Activated B cell treated with CpG ODN at 0.5 μM for 24 hours (primary cell): ENCODE data around the gene OR56B1. TPM values are rescaled to one million over a fixed set of nuclear protein-coding genes. Genes with fewer than 3 reads are reported as not detected.

Experiments used
- ATAC-seq: fragments of 200-7000 bp; cut with Tn5 transposase; one replicate; pipeline ENCODE4 v1.10.0; 2021; ENCODE audit warnings: low read depth, mild to moderate bottlenecking, moderate library complexity
- CTCF ChIA-PET: fragments of 350-600 bp; sonication (Branson Sonifier 250); formaldehyde crosslinking; loops from one replicate; lab custom pipeline; 2021; ENCODE audit warnings: antibody characterized with exemption; lab: Charles Lee
- POLR2A ChIA-PET: fragments of 350-600 bp; sonication (Branson Sonifier 250); formaldehyde crosslinking; loops from one replicate; lab custom pipeline; 2021; ENCODE audit warnings: antibody characterized with exemption; lab: Charles Lee
- DNase-seq: peaks from one replicate; pipeline ENCODE4 v3.0.0; 2022
- H3K27ac Mint-ChIP-seq: one replicate; pipeline ENCODE4 v1.8.0; 2020; ENCODE audit warnings: mixed read lengths
- H3K27me3 Mint-ChIP-seq: one replicate; pipeline ENCODE4 v1.8.0; 2021; ENCODE audit warnings: mixed read lengths
- H3K36me3 Mint-ChIP-seq: one replicate; pipeline ENCODE4 v1.8.0; 2021; ENCODE audit warnings: low read depth, mixed read lengths
- H3K4me1 Mint-ChIP-seq: one replicate; pipeline ENCODE4 v1.8.0; 2021; ENCODE audit warnings: mixed read lengths
- H3K4me3 Mint-ChIP-seq: one replicate; pipeline ENCODE4 v1.8.0; 2020; ENCODE audit warnings: mild to moderate bottlenecking, mixed read lengths
- H3K9me3 Mint-ChIP-seq: one replicate; pipeline ENCODE4 v1.8.0; 2020; ENCODE audit warnings: mixed read lengths
- CTCF ChIP-seq: fragments of 200-600 bp; IDR thresholded peaks from one replicate; pipeline ENCODE4 v1.8.0; 2022; ENCODE audit warnings: antibody characterized with exemption, mild to moderate bottlenecking
- intact Hi-C: fragments of 100-400 bp; cut with micrococcal nuclease; formaldehyde crosslinking; loops from one replicate; pipeline ENCODE4 v1.15.1; 2024
- total RNA-seq: library from RNA; stranded (reverse); gene quantifications from 2 replicates; pipeline ENCODE4 v1.2.3, GENCODE V29; 2022

Gene OR56B1
- total RNA-seq, 1 donor from 2014 or later, result 0.84 TPM

GRCh38 chr11:5737670-5738392 is 1.6 kb downstream of the OR56B1 start:
- DNase-seq (no peak), ATAC-seq (no peak)
- peaks cover 7% of the 10 kb centered on the region for H3K27me3 Mint-ChIP-seq
- POLR2A ChIA-PET, result no interaction called here
- CTCF ChIA-PET, result no interaction called here
- no peak overlapping the region for H3K4me3 Mint-ChIP-seq
- intact Hi-C loops, result no loop called here
- H3K9me3 Mint-ChIP-seq, result peaks cover 15% of the 10 kb centered on the region
- no peak overlapping the region for H3K27ac Mint-ChIP-seq
- H3K36me3 Mint-ChIP-seq, result peaks cover 24% of the 10 kb centered on the region
- TF ChIP-seq CTCF, result no peak
- no peaks in the 10 kb centered on the region for H3K4me1 Mint-ChIP-seq

DNA sequence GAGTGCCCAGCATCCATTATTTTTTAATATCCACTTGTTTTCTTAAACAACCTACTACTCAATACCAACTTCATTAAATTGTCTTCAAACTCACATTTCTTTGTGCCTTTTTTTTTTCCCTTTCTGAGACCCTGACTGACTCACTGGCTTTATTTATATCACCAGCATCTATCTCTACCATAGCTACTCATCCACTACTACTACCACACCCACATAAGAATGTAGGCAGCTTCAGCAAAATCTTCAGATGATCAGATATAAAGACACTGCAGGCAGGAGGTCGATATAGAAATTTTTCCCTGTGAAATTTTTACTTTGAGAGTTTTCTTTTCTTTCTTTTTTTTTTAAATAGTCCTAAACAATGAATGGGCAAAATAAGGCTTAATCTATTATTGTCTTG is 2.2 kb downstream of the OR56B1 start:
- intact Hi-C loops, result no loop called here
- POLR2A ChIA-PET, result no interaction called here
- H3K9me3 Mint-ChIP-seq, result peaks cover 15% of the 10 kb centered on the region
- no peak overlapping the region for H3K27ac Mint-ChIP-seq
- no peak for TF ChIP-seq CTCF
- no peak overlapping the region for H3K4me3 Mint-ChIP-seq
- peaks cover 9% of the 10 kb centered on the region for H3K27me3 Mint-ChIP-seq
- CTCF ChIA-PET, result no interaction called here
- ATAC-seq (no peak), DNase-seq (no peak)
- H3K36me3 Mint-ChIP-seq, result peaks cover 24% of the 10 kb centered on the region
- H3K4me1 Mint-ChIP-seq, result no peaks in the 10 kb centered on the region

DNA sequence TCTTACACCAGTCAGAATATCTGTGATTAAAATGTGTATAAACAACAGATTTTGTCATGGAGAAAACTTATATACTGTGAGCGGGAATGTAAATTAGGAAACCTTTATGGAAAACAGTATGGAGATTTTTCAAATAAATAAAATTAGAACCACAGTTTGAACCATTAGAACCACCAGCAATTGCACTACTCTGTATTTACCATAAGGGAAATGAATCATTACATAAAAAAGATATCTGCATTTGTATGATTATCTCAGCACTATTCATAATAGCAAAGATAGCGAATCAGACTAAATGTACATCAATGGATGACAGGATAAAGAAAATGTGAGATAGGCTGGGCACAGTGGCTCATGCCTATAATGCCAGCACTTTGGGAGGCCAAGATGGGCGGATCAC is 10.4 kb downstream of the OR56B1 start:
- intact Hi-C loops, result no loop called here
- Mint-ChIP-seq H3K9me3 (peaks cover 9% of the 10 kb centered on the region), H3K36me3 (no peaks in the 10 kb centered on the region), H3K4me1 (no peaks in the 10 kb centered on the region), H3K27me3 (peaks cover 1% of the 10 kb centered on the region), H3K4me3 (no peak overlapping the region), H3K27ac (no peak overlapping the region)
- ChIA-PET CTCF (no interaction called here), POLR2A (no interaction called here)
- ATAC-seq (no peak), DNase-seq (no peak)
- TF ChIP-seq CTCF, result no peak

DNA sequence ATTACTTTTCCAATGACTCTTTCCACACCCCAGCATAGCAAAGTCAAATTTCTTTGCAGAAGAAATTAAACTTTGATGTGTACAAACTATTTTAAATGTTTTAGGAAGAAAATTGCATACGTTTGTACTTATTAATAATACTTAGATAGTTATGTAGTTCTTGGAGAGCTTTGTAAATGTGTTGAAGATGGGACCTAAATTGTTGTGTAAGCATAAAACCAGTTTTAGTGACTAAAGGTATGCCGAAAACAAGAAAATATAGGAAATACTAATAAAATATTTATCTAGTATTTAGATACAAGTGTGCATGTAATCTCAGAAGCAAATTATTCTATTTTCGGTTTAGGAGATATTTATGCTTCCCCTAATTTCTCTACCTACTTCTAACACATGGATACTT is 13.6 kb downstream of the OR56B1 start:
- CTCF ChIA-PET, result no interaction called here
- Mint-ChIP-seq H3K27ac (no peak overlapping the region), H3K9me3 (no peaks in the 10 kb centered on the region), H3K4me1 (no peaks in the 10 kb centered on the region), H3K36me3 (no peaks in the 10 kb centered on the region), H3K27me3 (no peaks in the 10 kb centered on the region), H3K4me3 (no peak overlapping the region)
- ATAC-seq (no peak), DNase-seq (no peak)
- POLR2A ChIA-PET, result no interaction called here
- no peak for TF ChIP-seq CTCF
- intact Hi-C loops, result no loop called here

GRCh38 chr11:5753943-5754342 is 17.7 kb downstream of the OR56B1 start, which contains the start of gene OR52N4:
OR52N4 (plus strand) TSS chr11:5754243; CDS start chr11:5754741, 498 bp downstream.
- H3K4me3 Mint-ChIP-seq, result no peak within 1 kb of the TSS
- no peak for TF ChIP-seq CTCF
- ChIA-PET POLR2A (no interaction called here), CTCF (no interaction called here)
- intact Hi-C loops, result no loop called here
- H3K27ac Mint-ChIP-seq, result no peak within 1 kb of the TSS
- no peaks in the 10 kb centered on the region for H3K4me1 Mint-ChIP-seq
- H3K9me3 Mint-ChIP-seq, result no peaks in the 10 kb centered on the region
- ATAC-seq (no peak), DNase-seq (no peak)
- H3K36me3 Mint-ChIP-seq, result no peaks in the 10 kb centered on the region
- H3K27me3 Mint-ChIP-seq, result no peaks in the 10 kb centered on the region
